Measurements from ENCODE around the gene CRHBP.

Gene CRHBP

DNA sequence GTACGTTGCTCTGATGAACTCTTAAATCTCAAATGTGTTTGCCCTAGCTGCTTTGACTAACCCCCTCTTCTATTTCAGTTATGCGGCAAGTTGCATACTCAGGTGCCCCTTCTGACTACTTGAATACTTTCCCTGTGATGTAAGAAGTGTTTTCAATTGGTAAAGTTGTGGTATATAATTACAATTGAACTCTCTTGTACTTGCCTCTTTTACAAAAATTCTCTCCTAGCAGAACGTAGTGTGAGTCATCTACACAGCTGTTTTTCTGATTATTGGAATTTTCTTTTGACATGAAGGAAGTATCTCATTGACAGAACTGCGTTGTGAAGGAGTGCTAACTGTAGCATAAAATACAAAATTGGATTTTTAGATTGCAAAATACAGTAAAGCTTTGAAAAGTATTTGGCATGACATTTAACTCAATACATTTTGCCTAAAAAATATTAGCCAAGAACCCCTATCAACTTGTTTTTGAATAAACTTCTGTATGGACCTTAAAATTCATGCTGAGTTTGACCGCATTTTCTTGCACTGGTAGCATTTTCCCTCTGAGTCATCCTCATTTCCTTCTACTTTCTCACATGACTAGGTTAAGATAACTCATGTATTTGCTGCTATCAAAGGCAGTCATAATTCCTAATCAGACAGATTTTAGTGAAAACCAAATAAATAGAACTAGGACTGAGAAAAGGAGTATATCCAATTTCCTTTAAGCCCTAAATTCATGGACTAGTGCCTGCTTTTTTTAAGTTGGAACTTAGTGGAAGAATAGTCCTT, 6.3 kb downstream of the CRHBP start:
- no peak for DNase-seq (ENCODE audit: extremely low read depth, low read depth)
- no peak overlapping the region for H3K4me3 ChIP-seq (replicated peaks; ENCODE audit: low read depth, low read length)
- TF ChIP-seq CTCF (IDR thresholded peaks at IDR 0.05; ENCODE audit: low read depth, low read length, missing control alignments): no peak

- no peak for DNase-seq (ENCODE audit: extremely low read depth, low read depth)
- no peak overlapping the region for H3K4me3 ChIP-seq (replicated peaks; ENCODE audit: low read depth, low read length)
- no peak for TF ChIP-seq CTCF (IDR thresholded peaks at IDR 0.05; ENCODE audit: low read depth, low read length, missing control alignments)
Measured at GRCh38 chr5:76960004-76960625, 7.3 kb downstream of the CRHBP start.

- DNase-seq (ENCODE audit: extremely low read depth, low read depth): no peak
- H3K4me3 ChIP-seq (replicated peaks; ENCODE audit: low read depth, low read length): no peak overlapping the region
- TF ChIP-seq CTCF (IDR thresholded peaks at IDR 0.05; ENCODE audit: low read depth, low read length, missing control alignments): no peak
Measured at GRCh38 chr5:76964060-76964459, 11.2 kb downstream of the CRHBP start.

- no peak for TF ChIP-seq CTCF (IDR thresholded peaks at IDR 0.05; ENCODE audit: low read depth, low read length, missing control alignments)
- DNase-seq (ENCODE audit: extremely low read depth, low read depth): no peak
- H3K4me3 ChIP-seq (replicated peaks; ENCODE audit: low read depth, low read length): no peak overlapping the region
Measured at GRCh38 chr5:76971511-76971910, 18.7 kb downstream of the CRHBP start.

DNA sequence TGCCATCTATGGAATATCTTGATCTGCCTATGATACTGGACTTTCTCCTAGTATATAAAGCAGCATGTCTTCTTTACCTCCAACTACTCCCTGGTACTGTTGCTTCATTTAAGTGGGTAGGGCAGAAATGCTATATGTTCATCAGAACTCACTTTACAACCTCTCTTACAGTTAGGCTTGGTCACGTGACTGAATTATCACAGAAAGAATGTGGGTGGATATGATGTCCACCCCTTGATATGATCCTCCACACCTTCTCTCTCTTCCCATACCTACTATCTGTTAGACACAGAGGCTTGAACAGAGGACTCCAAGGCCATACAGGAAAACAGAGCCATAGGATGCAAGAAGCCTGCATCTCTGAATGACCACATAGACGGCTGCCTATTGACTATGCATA, 19.8 kb downstream of the CRHBP start:
- DNase-seq (ENCODE audit: extremely low read depth, low read depth): no peak
- TF ChIP-seq CTCF (IDR thresholded peaks at IDR 0.05; ENCODE audit: low read depth, low read length, missing control alignments): no peak
- no peak overlapping the region for H3K4me3 ChIP-seq (replicated peaks; ENCODE audit: low read depth, low read length)

DNA sequence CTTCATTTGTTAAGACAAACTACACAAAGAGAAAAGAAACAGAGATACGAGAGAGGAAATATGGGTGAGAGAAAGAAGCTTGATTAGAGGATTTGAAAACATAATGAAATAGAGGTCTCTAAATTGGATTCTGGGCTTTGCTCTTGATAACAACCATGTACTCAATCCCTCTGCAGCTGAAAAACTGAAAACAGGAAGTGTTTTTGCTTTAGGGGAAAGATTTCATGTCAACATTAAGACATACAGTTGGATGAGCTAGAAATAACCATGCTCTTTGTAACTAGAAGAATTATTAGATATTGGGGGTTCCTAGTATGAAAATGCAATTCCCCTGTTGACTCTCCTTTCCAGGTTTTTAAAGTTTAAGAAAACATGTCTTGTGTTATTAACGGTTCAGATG, 21.9 kb downstream of the CRHBP start:
- TF ChIP-seq CTCF (IDR thresholded peaks at IDR 0.05; ENCODE audit: low read depth, low read length, missing control alignments): no peak
- DNase-seq (ENCODE audit: extremely low read depth, low read depth): no peak
- no peak overlapping the region for H3K4me3 ChIP-seq (replicated peaks; ENCODE audit: low read depth, low read length)

Data from HFF-Myc (cell line).